HK-2 (cell line): ENCODE data around the gene HVCN1.
"Not testable (repeated sequence)": the region's sequence is repeated elsewhere in the genome, so short reads cannot be mapped to it uniquely, and the experiment has no call there.

Source experiments
- DNase-seq: peaks from one replicate; pipeline ENCODE4 v3.0.0-alpha.2; 2018; ENCODE audit not compliant: unreplicated experiment

HVCN1 gene

DNA sequence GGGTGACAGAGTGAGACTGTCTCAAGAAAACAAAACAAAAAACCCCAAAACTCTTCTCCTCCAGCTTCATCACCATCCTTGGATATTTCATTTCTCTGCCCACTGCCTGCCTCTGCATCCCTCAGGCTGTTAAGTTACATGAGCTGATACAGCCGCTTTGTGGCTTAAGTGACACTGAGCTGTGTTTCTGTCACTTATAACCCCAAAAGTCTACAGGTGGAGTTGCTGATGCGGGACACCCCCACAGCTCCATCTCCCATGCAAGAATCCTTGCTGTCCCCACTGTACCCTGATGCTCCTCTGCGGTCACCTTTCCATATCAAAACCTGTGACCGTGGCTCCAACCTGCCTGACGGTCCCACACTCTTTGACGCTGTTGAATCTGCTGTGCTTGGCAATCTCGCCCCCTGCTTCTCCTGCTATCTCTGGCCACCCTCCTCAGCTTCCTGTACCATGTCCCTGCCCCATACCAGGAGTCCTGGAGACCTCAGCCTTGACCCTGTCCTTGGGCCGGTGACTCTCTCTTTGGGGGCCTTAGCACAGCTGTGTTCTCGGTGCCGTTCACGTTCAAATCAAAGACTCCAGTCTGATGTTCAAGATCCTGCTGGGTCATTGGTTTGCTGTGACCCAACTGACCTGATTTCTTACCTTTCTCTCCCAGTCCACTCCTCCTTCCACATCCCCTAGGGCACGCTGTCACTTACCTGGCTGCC is 20.3 kb downstream of the HVCN1 start:
- no peak for DNase-seq

DNA sequence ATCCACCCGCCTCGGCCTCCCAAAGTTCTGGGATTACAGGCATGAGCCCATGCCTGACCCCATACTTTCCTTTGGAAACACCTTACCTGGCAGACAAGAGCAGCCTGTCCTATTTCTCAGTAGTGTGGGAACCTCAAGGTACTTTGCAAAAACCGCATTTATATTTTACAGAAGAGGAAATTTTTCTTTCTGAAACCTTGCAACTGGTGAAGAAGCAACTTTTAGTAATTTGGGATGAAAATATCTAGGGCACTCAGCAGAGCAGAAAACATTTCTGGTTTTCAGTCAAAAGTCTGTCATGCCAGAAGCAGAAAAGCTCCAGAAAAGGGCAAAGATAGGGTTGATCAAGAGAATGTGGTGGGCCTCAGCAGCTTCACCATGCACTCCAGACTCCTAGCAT is 21.2 kb downstream of the HVCN1 start:
- DNase-seq = no peak

DNA sequence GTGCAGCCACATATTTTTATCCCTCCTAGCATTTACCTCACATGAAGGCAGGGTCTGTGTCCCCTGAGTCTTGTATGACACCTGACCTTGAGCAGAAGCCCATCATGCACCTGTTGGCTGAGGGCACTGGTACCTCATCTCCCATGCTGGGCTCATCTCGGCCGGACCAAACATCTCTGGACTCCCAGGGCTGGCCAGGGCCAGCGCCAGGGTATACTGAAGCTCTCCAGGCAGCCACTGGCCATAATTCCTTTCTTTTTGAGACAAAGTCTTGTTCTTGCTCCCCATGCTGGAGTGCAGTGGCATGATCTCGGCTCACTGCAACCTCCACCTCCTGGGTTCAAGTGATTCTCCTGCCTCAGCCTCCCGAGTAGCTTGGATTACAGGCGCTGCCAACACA is 22.0 kb downstream of the HVCN1 start:
- no peak for DNase-seq

DNA sequence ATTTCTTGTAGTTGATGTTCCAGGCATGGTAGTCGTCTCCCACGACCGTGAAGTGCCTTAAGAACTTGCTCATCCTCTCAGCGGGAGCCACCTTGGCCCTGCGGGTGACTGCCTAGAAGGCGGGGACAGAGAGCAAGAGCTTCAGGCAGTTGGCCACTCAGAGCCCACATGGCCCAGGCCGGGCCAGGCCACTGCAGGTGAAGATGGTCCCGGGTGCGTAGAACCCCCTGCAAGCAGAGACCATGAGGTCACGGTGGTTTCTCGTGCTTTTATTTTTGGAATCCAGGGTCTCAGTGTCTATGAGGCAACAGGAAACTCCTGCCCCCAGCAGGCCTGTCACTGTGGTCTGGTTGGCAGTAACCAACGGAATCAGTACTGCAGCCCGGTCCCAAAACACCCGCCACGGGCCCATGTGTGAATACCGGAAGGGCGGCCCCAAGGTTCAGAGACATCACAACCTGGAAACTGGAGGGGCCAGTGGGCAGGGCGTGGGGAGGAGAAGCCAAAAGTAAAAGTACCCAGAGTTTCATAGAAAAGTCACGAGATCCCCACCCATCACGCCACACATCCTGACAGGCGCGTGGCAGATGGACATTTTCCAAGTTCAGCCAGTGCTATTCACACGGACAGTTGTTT is 27.5 kb downstream of the HVCN1 start:
- DNase-seq = no peak

DNA sequence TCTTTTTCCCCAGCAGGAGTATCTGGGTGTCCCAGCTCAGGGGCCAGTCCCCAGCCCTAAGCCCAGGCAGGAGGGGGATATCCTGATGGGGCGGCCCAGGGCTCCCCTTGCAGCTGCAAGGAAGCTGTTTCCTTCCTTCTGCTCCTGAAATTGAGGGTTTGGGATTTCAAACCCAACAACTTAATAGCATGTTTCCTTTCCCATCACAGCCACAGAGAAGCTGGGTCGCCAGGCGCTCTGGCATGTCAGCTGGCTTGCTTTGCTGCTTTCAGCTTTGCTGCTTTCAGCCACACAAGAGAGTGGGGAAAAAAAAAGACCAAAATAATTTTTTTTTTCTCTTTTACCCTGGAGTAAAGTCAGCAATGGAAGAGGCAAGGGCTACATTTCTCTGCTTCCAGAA is 30.0 kb downstream of the HVCN1 start:
- DNase-seq = no peak

DNA sequence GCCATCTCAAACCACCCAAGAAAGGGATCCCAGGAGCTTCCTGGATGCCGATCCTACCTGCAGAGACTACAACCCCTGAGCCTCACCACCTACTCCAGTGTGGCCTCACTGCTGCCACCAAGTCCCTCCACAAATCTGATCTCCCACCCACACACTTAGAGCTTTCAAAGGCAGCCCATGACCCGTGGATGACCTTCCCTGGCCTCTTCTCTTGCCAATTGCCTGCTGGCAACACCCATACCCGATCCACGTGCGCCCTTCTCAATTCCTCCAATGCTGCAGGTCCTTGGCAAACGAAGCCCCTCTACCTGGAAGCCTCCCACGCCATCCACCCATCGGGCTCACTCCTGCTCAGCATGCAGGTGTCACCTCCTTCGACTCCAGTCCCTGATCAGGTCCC is 30.7 kb downstream of the HVCN1 start:
- no peak for DNase-seq

DNA sequence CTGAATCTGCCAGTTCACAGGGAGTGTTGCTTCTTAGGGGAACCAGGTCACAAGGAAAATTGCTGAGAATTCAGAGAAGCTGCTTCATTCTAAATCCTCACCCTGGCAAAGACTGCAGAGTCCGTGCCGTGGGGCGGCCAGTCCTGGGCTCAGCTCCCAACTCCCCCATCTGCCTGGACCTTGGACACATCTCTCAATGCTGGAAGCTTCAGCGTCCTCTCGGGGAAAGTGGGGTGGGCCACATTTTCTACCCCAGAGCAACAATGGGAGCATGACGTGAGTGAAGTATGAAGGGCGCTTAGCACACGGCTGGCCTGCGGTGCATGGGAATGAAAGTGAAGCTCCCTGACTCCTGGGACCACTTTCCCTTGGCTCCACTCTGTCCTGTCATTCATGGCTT is 31.2 kb downstream of the HVCN1 start:
- no peak for DNase-seq

DNA sequence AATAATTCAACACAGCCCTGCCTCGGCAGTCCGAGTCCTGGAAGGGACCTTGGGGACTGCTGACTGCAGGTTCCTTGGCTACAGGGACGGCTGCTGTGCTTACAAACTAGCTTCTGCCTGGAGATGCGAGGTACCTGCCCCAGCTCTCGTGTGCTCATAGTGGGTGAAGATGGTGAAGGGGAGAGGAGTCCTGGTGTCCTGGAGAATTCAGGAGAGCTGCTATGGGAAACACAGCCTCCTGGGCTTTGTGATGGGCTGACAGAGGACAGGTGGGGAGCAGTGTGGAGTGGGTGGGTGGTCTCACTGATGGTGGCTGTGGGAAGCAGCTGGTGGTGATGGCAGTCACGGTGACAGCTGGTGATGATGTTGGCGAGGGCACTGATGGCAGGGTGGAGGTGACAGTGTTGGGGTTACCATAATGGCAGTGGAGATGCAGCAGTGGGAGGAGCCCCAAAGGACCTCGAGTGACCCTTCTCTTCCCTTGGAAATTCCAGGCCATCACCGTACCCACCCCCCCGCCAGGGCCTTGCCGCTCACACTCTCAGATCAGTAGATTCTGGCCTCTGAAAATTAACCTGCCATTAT is 32.8 kb downstream of the HVCN1 start:
- no peak for DNase-seq

DNA sequence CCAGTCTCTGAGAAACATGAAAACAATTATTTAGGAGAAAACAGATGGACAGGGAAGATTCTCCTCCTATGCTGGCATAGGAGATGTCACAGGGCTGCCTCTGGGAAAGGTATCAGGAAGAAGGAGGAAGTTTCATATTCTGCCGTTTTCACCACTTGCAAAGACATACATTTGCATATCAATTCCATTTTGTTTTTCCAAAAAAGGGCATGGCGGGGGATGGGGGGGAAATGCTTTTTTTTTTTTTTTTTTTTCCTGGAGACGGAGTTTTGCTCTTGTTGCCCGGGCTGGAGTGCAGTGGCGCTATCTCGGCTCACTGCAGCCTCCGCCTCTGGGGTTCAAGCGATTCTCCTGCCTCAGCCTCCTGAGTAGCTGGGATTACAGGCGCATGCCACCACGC is 34.7 kb downstream of the HVCN1 start:
- not testable (repeated sequence) for DNase-seq

DNA sequence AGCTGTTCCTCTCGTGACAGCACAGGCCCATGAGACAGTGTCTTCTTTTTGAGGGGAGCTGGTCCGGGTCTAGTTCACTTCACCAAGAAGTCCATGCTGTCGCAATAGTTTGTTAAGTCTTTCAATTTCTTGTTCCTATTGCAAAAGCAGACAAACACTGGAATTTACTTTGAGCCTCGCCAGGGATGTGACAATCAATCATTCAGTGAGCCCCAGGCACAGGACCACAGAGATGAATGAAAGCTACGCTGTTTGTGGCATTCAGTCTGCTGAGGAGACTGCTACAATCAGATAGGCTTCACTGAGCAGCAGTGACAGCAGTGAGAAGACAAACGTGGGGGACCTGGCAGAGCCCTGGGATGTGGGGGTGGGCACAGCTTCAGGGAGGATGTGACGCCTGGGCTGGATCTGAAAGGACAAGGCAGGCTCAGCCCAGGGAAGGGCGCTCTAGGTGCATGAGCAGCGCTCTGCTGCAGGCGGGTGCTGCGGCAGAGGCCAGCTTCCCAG is 39.5 kb downstream of the HVCN1 start:
- DNase-seq = no peak

DNA sequence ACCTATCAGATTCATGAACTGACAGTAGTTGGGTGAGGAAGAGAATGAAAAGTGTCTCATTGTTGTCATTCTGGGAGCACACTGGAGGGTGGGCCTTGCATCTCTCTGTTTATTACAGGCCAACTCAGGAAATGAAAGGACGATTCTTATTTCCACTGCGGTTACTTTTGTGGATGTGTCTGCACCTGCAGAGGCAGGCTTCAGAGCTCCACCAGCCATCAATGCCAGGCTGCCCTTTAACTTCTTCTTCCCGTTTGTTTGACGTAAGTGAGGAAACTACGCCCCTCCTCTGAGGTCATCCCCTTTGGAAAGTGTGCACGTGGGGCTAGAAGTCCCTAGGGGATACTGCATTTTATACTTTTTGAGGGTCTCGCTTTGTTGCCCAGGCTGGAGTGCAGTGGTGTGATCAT is 41.3 kb downstream of the HVCN1 start:
- no peak for DNase-seq

DNA sequence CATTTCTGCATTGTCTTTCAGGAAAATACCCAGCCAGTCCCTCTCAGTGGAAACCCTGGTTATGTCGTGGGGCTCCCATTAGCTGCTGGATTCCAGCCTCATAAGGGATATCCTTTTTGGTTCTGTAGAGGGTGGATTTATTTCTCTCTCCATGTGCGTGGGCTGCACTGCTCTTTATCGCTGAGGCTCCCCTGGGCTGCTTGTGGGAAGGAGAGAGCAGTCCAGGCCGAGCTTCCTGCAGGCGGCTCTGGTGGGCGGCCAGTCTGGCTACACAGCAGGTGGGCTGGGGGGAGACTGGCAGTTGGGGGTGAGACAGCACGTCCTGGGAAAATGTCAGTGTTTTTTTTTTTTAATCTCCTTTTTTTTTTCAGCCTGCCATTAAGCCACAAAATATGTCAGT is 47.4 kb downstream of the HVCN1 start:
- DNase-seq = no peak

DNA sequence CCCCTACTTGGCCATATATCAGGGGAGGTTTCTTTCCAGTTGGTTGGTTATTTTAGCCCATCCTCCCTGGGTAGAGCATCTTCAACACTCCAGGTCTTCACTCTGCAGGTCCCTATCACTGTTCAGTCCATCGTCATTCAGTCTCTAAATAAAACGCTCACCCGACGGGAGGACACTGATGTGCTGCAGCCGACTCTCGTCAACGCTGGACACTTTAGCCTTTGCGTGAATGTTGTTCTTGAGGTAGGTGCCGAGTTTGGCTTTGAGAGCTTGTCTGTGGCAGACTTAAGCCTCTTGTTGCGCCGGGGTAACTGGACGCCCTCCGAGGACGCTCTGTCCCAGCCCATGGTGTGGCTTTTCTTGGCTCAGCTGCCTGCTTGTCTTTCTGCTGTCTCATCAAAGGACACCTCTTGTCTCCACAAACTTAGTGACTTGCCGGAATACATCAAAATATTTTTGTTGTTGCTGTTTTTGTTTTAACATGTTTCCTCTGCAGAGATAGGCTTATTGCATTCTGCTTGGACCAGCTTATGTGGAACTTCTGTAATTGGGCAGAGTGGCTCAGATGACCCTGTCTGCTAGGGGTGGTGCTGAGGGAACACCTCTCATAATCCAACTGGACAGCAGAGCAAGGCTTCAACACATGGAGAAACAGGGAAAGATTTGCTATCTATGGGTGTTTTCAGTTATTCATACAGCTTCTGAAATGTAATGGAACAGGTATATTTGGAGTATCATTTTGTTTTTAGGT is 48.5 kb downstream of the HVCN1 start:
- DNase-seq = no peak

DNA sequence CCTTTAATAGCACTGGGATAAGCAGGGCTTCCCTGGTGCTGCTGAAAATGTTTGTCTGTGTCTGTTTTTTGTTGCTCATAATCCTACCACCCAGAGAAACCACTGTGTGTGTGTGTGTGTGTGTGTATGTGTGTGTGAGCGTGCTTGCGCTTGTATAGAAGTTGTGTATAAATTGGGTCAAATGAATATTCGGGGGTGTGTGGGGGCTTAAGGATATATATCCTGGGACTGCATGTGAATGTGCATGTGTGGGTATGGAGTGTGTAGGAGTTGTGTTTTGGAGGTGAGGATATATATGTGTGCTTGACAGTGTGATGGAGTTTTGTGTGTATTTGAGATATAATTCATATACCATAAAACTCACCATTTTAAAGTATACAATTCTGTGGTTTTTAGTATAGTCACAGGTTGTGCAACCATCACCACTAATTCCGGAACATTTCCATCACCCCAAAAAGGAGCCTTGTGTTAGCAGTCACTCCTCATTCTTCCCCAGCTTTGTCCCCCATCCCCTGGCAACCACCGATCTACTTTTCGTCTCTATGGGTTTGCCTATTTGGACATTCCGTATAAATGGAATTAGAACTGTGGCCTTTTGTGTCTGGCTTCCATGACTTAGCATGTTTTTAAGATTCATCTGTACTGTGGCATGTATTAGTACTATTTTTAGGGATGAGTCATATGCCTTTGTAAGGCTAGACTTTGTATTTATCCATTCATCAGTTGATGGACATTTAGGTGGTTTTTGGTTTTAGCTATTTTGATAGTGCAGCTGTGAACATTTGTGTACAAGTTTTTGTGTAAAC is 49.4 kb downstream of the HVCN1 start:
- no peak for DNase-seq

DNA sequence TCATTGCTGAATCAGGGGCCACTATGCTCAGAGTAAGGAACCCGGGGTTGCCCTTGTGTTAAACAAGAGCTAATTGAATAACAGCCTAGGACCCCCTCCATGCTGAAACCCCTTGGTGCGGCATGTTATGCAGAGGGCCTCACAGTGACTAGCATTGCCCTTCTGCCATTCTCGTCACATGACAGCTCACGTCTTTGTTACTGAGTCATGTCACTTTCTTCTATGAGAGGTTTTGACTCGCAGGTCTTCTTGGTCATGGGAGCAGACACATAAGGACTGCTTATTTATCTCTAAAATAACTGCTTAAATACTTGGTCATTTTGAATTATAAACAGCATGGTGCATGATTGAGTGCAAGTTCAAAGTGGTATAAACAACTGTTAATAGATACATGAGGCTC is 50.1 kb downstream of the HVCN1 start:
- DNase-seq = no peak

DNA sequence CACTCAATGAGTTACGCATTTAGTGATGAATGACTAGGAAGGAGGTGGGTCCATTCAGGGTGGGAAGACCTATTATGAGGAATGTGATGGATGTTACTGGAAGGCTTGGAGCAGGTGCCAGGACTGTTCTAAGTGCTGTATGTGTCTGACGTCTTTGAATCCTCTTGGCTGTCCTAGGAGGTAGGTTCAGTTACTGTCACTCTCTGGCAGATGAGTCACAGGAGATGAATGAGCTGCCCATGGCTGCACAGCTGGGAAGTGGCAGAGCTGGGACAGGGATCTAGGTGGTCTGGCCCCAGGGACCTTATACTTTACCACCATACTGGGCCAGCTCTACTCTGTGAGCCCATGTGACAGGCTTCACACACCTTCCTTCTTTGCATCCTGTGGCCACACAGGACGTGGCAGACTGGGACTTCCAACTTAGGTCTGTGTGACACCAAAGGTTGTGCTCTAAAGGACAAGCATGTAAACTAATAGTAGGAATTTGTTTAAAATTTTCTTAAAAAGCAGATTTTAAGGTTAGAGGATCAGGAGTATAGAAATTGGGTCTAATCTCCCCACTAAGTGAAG is 51.0 kb downstream of the HVCN1 start:
- DNase-seq = no peak

DNA sequence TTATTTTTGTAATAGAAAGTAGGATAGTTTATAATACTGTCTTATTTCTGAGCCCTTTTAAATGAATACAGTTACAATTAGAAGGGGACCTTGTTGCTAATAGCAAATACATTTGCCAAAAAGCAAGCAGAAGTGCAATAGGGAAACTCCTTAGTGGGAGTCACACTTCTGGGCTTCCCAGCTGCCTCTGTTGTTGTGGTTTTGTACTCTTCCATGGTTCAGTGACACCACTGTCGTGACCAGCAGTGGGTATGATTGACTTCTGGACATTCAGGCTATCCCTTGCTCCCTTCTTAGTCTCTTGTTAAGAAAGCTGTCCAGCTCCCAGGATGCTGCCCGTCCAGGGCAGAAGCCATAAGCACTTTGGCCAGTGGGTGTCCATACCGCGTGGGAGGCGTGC is 52.4 kb downstream of the HVCN1 start:
- DNase-seq = peak; percentile 8

DNA sequence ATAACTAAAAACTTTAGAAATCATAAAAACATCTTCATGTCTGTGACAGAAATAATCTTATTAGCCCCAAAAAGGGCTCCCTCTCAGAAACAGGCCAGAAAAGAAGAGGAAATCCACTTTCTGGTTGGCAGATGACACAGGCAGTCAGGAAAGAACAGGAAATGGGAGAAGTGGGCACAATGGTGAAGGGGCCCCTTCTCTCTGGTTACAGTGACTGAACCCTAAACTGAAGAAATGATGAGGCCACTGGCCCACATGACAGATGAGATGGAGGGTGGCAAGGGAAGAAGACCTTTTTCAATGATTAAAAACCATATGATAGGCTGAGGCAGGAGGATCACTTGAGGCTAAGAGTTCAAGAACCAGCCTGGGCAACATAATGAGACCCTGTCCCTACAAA is 53.9 kb downstream of the HVCN1 start:
- DNase-seq = no peak

DNA sequence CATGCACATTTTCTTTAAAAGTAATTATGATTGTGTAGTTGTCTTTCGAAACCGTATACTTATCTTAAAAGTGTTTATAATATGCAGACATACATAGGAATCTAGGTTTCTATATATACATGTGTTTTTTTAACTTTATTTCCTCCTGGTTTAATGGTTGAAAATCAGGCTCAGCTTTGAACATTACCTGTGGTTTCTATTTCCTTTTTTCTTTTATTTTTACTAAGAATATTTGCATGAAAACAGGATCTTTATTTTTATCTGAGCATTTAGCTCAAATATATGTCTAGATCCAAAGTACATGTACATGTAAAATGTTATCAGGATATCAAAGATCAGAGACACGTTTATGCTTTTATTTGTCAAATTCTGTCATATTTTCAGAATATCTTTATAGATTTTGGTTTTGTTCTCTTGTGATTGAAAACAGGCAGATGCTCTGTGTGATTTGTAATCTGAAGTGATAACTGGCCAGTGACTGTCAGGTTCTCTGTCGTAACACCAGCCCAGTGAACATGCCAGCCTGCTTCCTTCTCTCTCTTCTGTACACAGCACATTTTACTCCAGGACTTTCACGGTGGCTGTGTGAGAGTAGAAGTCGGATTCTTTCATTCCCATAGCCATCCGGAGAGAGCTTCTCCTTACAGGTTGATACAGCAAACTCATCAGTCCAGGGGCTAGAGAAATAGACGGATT is 61.3 kb downstream of the HVCN1 start:
- no peak for DNase-seq

DNA sequence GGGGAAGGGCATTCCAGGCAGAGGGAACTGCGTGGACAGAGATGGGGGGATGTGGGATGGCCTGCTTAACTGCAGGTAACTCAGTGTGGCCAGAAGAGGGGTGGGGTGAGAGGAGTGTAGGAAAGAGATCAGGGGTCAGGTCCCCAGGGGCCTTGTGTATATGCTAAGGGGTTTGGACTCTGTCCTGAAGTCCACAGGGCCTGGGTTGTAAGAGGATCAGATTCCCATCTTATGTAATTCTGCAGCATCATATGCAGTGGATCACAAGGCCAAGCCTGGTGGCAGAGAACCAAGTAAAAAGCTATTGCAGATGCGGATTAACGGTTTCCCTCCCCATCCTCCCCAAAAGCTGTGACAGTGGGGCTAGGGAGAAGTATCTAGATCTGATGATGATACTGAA is 66.3 kb downstream of the HVCN1 start:
- no peak for DNase-seq

DNA sequence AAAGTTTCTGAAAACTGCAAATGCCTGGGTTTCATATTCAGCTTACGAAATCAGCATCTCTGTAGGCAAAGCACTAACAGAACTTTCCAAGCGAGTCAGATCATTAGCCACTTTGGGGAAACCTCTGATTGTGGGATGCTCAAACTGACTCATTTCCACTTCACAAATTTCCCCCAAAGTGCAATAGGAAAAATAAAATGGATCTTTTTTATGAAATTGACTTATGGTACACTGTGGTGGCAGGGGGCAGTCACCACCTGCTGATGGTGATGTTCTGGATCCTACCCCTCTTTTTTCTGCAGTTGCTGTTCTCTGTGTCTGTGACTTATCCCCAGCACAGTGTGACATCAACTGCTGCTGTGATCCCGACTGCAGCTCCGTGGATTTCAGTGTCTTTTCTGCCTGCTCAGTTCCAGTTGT is 69.4 kb downstream of the HVCN1 start:
- DNase-seq = no peak
